GM15510 (cell line): ENCODE data around the gene CXCL11.

Source experiments
- POLR2A ChIP-seq: IDR thresholded peaks from 3 replicates; pipeline ENCODE4 v1.6.1; 2011; ENCODE audit warnings: borderline replicate concordance; ENCODE audit not compliant: insufficient read length; ENCODE audit errors: extremely low read depth

The CXCL11 gene

GRCh38 chr4:76055421-76055820, 19.6 kb upstream of the CXCL11 start:
- no peak for TF ChIP-seq POLR2A

GRCh38 chr4:76055016-76055415, 19.1 kb upstream of the CXCL11 start:
- no peak for TF ChIP-seq POLR2A

- TF ChIP-seq POLR2A = no peak
These were observed 17.9 kb upstream of the CXCL11 start for GRCh38 chr4:76053730-76054129.

GRCh38 chr4:76036855-76037254, 985 bp upstream of the CXCL11 start:
- no peak for TF ChIP-seq POLR2A

GRCh38 chr4:76035141-76035540, 729 bp downstream of the CXCL11 start:
- TF ChIP-seq POLR2A = no peak

- TF ChIP-seq POLR2A = no peak
These were observed 6.6 kb downstream of the CXCL11 start for GRCh38 chr4:76029300-76029699.

- TF ChIP-seq POLR2A = no peak
These were observed 7.5 kb downstream of the CXCL11 start for GRCh38 chr4:76028350-76028765.

- no peak for TF ChIP-seq POLR2A
These were observed 11.8 kb downstream of the CXCL11 start for GRCh38 chr4:76024065-76024464.

GRCh38 chr4:76023389-76023788, 12.5 kb downstream of the CXCL11 start, which contains the start of gene CXCL10:
Gene CXCL10 (minus strand): TSS chr4:76023497. CDS start chr4:76023431, 66 bp downstream.
- TF ChIP-seq POLR2A = no peak

GRCh38 chr4:76022677-76023076, 13.2 kb downstream of the CXCL11 start:
- no peak for TF ChIP-seq POLR2A

- TF ChIP-seq POLR2A = no peak
These were observed 13.8 kb downstream of the CXCL11 start for GRCh38 chr4:76022031-76022430.

- no peak for TF ChIP-seq POLR2A
These were observed 18.7 kb downstream of the CXCL11 start for GRCh38 chr4:76017056-76017686.

GRCh38 chr4:76016393-76016792, 19.5 kb downstream of the CXCL11 start:
- no peak for TF ChIP-seq POLR2A

- TF ChIP-seq POLR2A = no peak
These were observed 22.3 kb downstream of the CXCL11 start for GRCh38 chr4:76013540-76013939.

- TF ChIP-seq POLR2A = no peak
These were observed 23.5 kb downstream of the CXCL11 start for GRCh38 chr4:76012388-76012801.

GRCh38 chr4:76011700-76012387, 24.0 kb downstream of the CXCL11 start:
- TF ChIP-seq POLR2A = no peak
